ENCODE measurements around the gene DYNLT2.

Gene DYNLT2

DNA sequence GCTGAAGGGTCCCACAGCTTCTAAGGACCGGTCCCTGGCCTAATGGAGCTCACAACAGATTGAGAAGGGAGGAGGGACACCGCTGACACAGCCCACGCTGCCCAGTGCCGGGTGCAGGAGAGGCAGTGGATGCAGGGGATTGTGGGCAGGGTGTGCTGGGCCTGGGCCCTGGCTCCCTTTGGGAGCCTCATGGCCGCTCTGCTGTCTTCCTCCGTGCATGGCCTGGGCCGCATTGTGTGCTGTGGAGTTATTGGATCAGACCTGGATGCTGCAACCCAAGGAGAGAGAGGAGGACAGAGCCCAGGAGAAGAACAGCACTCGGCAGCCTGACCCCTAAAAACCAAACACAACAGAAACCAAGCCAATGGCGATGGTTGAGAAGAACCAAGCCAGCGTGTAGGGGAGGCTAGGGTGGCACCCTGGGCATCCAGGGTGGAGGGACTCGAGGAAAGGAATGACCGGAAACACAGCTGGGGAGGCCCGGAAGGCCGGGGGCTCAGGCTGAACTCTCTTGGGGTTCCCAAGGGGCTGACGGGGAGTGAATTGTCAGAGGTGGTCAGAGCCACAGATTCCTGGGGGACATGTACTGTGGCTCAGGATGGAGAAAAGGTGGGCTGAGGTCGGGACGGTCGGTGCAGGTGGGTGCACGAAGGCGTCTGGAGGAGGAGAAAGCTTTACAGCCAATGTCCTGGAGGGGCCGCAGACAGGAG, 41.1 kb upstream of the DYNLT2 start:
- no CpG with 5 or more reads among the region's 21 CpGs for WGBS (ENCODE audit: extremely low coverage, insufficient coverage, insufficient read length)
- Histone ChIP-seq H3K23ac (ENCODE audit: low read length) (no peak overlapping the region), H2AK5ac (ENCODE audit: low read length) (no peak overlapping the region), H2BK120ac (ENCODE audit: insufficient read depth, low read length, poor library complexity) (no peak overlapping the region), H3K4me2 (ENCODE audit: low read length) (no peak overlapping the region), H3K4me1 (ENCODE audit: control insufficient read depth in 1 of 2, insufficient read depth in 2 of 2, low read length in 2 of 2) (peaks cover 2 to 5% of the 10 kb centered on the region in 2 experiments), H2BK12ac (ENCODE audit: low read length) (no peak overlapping the region), H3K36me3 (ENCODE audit: control insufficient read depth in 1 of 2, insufficient read depth in 2 of 2, low read length in 2 of 2) (no peaks in the 10 kb centered on the region), H4K8ac (ENCODE audit: low read depth, low read length) (no peak overlapping the region), H3K27me3 (ENCODE audit: insufficient read depth, low read length) (no peaks in the 10 kb centered on the region), H3K79me2 (ENCODE audit: control insufficient read depth, insufficient read depth, low read length, poor library complexity) (no peaks in the 10 kb centered on the region), H3K4ac (ENCODE audit: low read depth, low read length) (no peak overlapping the region), H3K18ac (ENCODE audit: low read length) (no peak overlapping the region), H3K27ac (ENCODE audit: low read depth, low read length) (no peak overlapping the region), H2AFZ (ENCODE audit: insufficient read depth, low read length, poor library complexity) (no peak overlapping the region), H3K79me1 (ENCODE audit: low read length) (no peaks in the 10 kb centered on the region), H3K9me3 (ENCODE audit: insufficient read depth, low read depth, low read length) (no peaks in the 10 kb centered on the region), H4K12ac (ENCODE audit: low read depth, low read length) (no peak overlapping the region), H4K91ac (ENCODE audit: low read depth, low read length) (no peak overlapping the region), H3K14ac (ENCODE audit: low read length) (no peak overlapping the region), H2BK5ac (ENCODE audit: low read depth, low read length, poor library complexity) (no peak overlapping the region), H3K9ac (ENCODE audit: low read length) (no peak overlapping the region), H3K4me3 (ENCODE audit: low read depth, low read length) (no peak overlapping the region)
- DNase-seq: no peak

DNA sequence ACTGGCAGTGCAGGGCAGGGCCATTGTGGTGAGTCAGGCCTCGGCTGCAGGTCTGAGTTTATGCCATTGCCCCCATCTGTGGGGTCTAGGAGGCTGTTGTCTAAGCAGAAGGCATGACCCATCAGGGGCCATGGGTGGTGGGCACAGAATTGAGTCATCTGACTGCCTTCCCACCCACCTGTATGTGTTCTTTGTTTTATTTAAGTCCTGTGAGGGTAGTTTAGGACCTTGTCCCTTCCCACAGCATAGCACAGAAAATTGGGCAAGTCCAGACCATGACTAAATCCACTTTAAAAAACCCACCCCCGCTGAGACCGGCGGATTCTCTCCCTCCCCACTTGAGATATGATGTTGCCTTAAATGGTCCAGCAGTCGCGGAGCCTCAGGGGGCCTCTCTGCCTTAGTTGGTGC, 40.4 kb upstream of the DYNLT2 start:
- no peak for DNase-seq
- no peaks in the 10 kb centered on the region for H3K9me3 ChIP-seq (ENCODE audit: insufficient read depth, low read depth, low read length)
- no peak overlapping the region for H3K4me2 ChIP-seq (ENCODE audit: low read length)
- H3K27ac ChIP-seq (ENCODE audit: low read depth, low read length): no peak overlapping the region
- H3K79me1 ChIP-seq (ENCODE audit: low read length): no peaks in the 10 kb centered on the region
- H2AK5ac ChIP-seq (ENCODE audit: low read length): no peak overlapping the region
- no peak overlapping the region for H4K91ac ChIP-seq (ENCODE audit: low read depth, low read length)
- no peaks in the 10 kb centered on the region for H3K36me3 ChIP-seq (ENCODE audit: control insufficient read depth in 1 of 2, insufficient read depth in 2 of 2, low read length in 2 of 2)
- no peak overlapping the region for H2AFZ ChIP-seq (ENCODE audit: insufficient read depth, low read length, poor library complexity)
- H3K9ac ChIP-seq (ENCODE audit: low read length): no peak overlapping the region
- H3K79me2 ChIP-seq (ENCODE audit: control insufficient read depth, insufficient read depth, low read length, poor library complexity): no peaks in the 10 kb centered on the region
- no peak overlapping the region for H4K12ac ChIP-seq (ENCODE audit: low read depth, low read length)
- H2BK12ac ChIP-seq (ENCODE audit: low read length): no peak overlapping the region
- H3K27me3 ChIP-seq (ENCODE audit: insufficient read depth, low read length): no peaks in the 10 kb centered on the region
- no peak overlapping the region for H3K14ac ChIP-seq (ENCODE audit: low read length)
- WGBS (ENCODE audit: extremely low coverage, insufficient coverage, insufficient read length): no CpG with 5 or more reads among the region's 6 CpGs
- no peak overlapping the region for H2BK120ac ChIP-seq (ENCODE audit: insufficient read depth, low read length, poor library complexity)
- peaks cover 2 to 5% of the 10 kb centered on the region in 2 experiments for H3K4me1 ChIP-seq (ENCODE audit: control insufficient read depth in 1 of 2, insufficient read depth in 2 of 2, low read length in 2 of 2)
- no peak overlapping the region for H3K4ac ChIP-seq (ENCODE audit: low read depth, low read length)
- H3K4me3 ChIP-seq (ENCODE audit: low read depth, low read length): no peak overlapping the region
- H2BK5ac ChIP-seq (ENCODE audit: low read depth, low read length, poor library complexity): no peak overlapping the region
- H3K18ac ChIP-seq (ENCODE audit: low read length): no peak overlapping the region
- no peak overlapping the region for H4K8ac ChIP-seq (ENCODE audit: low read depth, low read length)
- H3K23ac ChIP-seq (ENCODE audit: low read length): no peak overlapping the region

DNA sequence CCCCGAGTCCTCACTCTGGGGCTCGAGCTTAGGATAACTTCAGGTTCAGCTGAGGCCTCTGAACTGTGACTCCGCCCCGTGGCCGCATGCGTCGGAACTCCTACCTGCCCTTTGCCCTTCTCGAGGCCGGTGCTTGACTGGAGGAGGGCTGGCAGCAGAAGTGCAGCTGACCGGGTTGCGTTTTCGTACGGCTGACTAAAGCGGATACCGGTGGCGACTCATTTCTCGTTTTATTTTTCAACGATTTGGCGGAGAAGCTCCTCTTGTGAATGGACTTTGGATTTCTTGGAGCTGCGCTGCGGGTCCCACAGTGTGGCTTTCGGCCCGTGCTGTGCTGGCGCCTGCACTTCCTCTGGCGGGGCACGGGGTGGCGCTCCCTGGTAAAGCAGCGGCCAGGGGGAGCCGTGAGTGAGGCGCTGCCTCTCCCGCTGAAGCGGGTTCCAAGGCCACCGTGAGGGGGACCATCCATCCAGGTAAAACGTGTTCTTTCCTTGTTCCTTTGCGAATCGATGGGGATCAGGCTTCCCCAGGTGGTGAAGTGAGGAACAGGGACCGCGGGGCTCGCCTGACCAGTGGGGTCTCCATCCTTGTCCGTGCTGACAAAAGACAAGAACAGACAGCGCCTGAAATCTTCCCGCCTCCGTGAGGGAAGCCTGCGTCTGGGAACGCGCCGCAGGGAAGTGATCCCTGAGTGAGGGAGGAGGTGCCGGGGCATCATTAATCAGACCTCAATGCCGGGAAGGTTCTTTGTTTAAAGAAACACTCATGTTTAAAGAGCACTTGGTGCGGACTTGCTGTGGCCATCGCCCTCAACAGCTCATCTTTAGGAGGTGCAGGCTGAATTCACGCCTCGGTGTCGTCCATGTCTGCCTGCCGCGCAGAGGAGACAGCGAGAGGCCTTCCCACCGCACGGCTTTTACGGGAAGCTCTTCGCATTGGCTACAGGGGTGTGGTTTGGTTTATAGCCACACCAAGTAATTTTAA, 38.9 kb upstream of the DYNLT2 start:
- Histone ChIP-seq H4K8ac (ENCODE audit: low read depth, low read length) (no peak overlapping the region), H2BK5ac (ENCODE audit: low read depth, low read length, poor library complexity) (no peak overlapping the region), H3K9ac (ENCODE audit: low read length) (no peak overlapping the region), H3K18ac (ENCODE audit: low read length) (no peak overlapping the region), H3K14ac (ENCODE audit: low read length) (no peak overlapping the region), H3K4me1 (ENCODE audit: control insufficient read depth in 1 of 2, insufficient read depth in 2 of 2, low read length in 2 of 2) (peaks cover 2 to 5% of the 10 kb centered on the region in 2 experiments), H3K4me2 (ENCODE audit: low read length) (peak overlapping the region; percentile 88), H3K36me3 (ENCODE audit: control insufficient read depth in 1 of 2, insufficient read depth in 2 of 2, low read length in 2 of 2) (no peaks in the 10 kb centered on the region), H3K79me1 (ENCODE audit: low read length) (no peaks in the 10 kb centered on the region), H3K9me3 (ENCODE audit: insufficient read depth, low read depth, low read length) (no peaks in the 10 kb centered on the region), H2AK5ac (ENCODE audit: low read length) (no peak overlapping the region), H3K27ac (ENCODE audit: low read depth, low read length) (no peak overlapping the region), H4K12ac (ENCODE audit: low read depth, low read length) (no peak overlapping the region), H2BK12ac (ENCODE audit: low read length) (no peak overlapping the region), H3K79me2 (ENCODE audit: control insufficient read depth, insufficient read depth, low read length, poor library complexity) (no peaks in the 10 kb centered on the region), H3K23ac (ENCODE audit: low read length) (no peak overlapping the region), H2AFZ (ENCODE audit: insufficient read depth, low read length, poor library complexity) (peak overlapping the region; percentile 27), H3K27me3 (ENCODE audit: insufficient read depth, low read length) (no peaks in the 10 kb centered on the region), H2BK120ac (ENCODE audit: insufficient read depth, low read length, poor library complexity) (no peak overlapping the region), H4K91ac (ENCODE audit: low read depth, low read length) (no peak overlapping the region), H3K4ac (ENCODE audit: low read depth, low read length) (no peak overlapping the region), H3K4me3 (ENCODE audit: low read depth, low read length) (peak overlapping the region; percentile 33)
- WGBS (ENCODE audit: extremely low coverage, insufficient coverage, insufficient read length): no CpG with 5 or more reads among the region's 61 CpGs
- peak; percentile 44 to 76 for DNase-seq

DNA sequence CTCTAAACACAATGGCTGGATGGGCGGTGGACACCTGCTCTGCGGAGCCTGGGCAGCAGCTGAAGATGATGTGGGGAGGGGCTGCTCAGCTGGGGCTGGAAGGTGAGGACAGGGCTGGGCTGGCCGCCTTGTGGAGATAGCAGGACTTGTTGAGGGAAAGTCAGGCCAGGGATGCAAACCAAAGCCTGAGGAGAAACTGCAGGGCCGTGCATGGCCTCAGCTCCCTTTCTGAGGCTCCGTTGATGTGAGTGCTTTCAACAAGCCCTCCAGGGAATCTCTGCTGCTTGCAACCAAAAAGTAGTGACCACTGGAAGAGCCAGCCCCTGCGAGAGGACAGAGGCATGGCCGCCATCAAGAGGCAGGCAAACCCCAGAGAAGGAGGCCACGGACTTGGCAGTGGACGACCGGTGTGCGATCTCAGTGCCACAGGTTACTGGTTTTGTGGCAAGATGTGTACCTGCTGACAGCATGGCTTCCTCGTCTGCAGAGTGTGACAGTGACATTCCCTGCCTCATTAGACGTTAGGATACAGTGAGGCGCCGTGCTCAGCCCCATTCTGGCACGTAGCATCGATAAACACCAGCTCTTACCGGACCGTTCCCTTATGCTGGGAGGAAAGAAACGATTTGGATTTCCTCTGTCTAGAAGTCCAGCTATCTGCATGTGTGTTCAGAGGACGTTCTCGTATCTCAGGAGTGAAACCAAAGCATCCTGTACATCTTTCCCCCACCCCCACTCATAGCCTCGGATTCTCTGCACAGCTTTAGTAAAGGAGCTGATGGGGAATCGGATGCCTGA, 38.0 kb upstream of the DYNLT2 start:
- Histone ChIP-seq H2BK5ac (ENCODE audit: low read depth, low read length, poor library complexity) (no peak overlapping the region), H2AFZ (ENCODE audit: insufficient read depth, low read length, poor library complexity) (no peak overlapping the region), H4K91ac (ENCODE audit: low read depth, low read length) (no peak overlapping the region), H3K36me3 (ENCODE audit: control insufficient read depth in 1 of 2, insufficient read depth in 2 of 2, low read length in 2 of 2) (no peaks in the 10 kb centered on the region), H3K4me2 (ENCODE audit: low read length) (peak overlapping the region; percentile 88), H3K14ac (ENCODE audit: low read length) (no peak overlapping the region), H3K27me3 (ENCODE audit: insufficient read depth, low read length) (no peaks in the 10 kb centered on the region), H3K9me3 (ENCODE audit: insufficient read depth, low read depth, low read length) (no peaks in the 10 kb centered on the region), H3K23ac (ENCODE audit: low read length) (no peak overlapping the region), H3K4ac (ENCODE audit: low read depth, low read length) (no peak overlapping the region), H3K27ac (ENCODE audit: low read depth, low read length) (no peak overlapping the region), H2AK5ac (ENCODE audit: low read length) (no peak overlapping the region), H4K8ac (ENCODE audit: low read depth, low read length) (no peak overlapping the region), H3K4me1 (ENCODE audit: control insufficient read depth in 1 of 2, insufficient read depth in 2 of 2, low read length in 2 of 2) (peaks cover 6 to 9% of the 10 kb centered on the region in 2 experiments), H2BK120ac (ENCODE audit: insufficient read depth, low read length, poor library complexity) (no peak overlapping the region), H3K79me1 (ENCODE audit: low read length) (no peaks in the 10 kb centered on the region), H3K18ac (ENCODE audit: low read length) (no peak overlapping the region), H3K4me3 (ENCODE audit: low read depth, low read length) (no peak overlapping the region), H3K9ac (ENCODE audit: low read length) (no peak overlapping the region), H4K12ac (ENCODE audit: low read depth, low read length) (no peak overlapping the region), H3K79me2 (ENCODE audit: control insufficient read depth, insufficient read depth, low read length, poor library complexity) (no peaks in the 10 kb centered on the region), H2BK12ac (ENCODE audit: low read length) (no peak overlapping the region)
- WGBS (ENCODE audit: extremely low coverage, insufficient coverage, insufficient read length): no CpG with 5 or more reads among the region's 24 CpGs
- DNase-seq: peak in 1 of 2 donors; percentile 1
